HG03108 (cell line): ENCODE measurements around the gene PCGF3.
"Not testable (repeated sequence)": the region's sequence is repeated elsewhere in the genome, so short reads cannot be mapped to it uniquely, and the experiment has no call there.

Source experiments
- ATAC-seq: cut with Tn5 transposase; IDR thresholded peaks from one replicate; pipeline ENCODE4 v1.9.1; 2021; ENCODE audit warnings: moderate library complexity; ENCODE audit not compliant: unreplicated experiment

PCGF3 gene

GRCh38 chr4:762211-763190 lies 56.9 kb downstream of the PCGF3 start:
- ATAC-seq = no peak

GRCh38 chr4:763191-763810 lies 57.7 kb downstream of the PCGF3 start:
- ATAC-seq = no peak

- ATAC-seq = no peak
These were observed 58.3 kb downstream of the PCGF3 start for GRCh38 chr4:763922-764321.

- ATAC-seq = no peak
These were observed 59.0 kb downstream of the PCGF3 start for GRCh38 chr4:764405-765169.

- ATAC-seq = no peak
These were observed 60.5 kb downstream of the PCGF3 start for GRCh38 chr4:766152-766515.

GRCh38 chr4:766559-767283 lies 61.1 kb downstream of the PCGF3 start:
- ATAC-seq = no peak

GRCh38 chr4:768076-768475 lies 62.4 kb downstream of the PCGF3 start:
- no peak for ATAC-seq

- ATAC-seq = no peak
These were observed 63.4 kb downstream of the PCGF3 start for GRCh38 chr4:768995-769394.

GRCh38 chr4:769511-769910 lies 63.9 kb downstream of the PCGF3 start:
- no peak for ATAC-seq

GRCh38 chr4:770022-770421 lies 64.4 kb downstream of the PCGF3 start:
- no peak for ATAC-seq

- ATAC-seq = no peak
These were observed 65.8 kb downstream of the PCGF3 start for GRCh38 chr4:771464-771863.

- no peak for ATAC-seq
These were observed 66.5 kb downstream of the PCGF3 start for GRCh38 chr4:772118-772517.

- no peak for ATAC-seq
These were observed 67.1 kb downstream of the PCGF3 start for GRCh38 chr4:772776-773175.

- no peak for ATAC-seq
These were observed 67.6 kb downstream of the PCGF3 start for GRCh38 chr4:773214-773613.

GRCh38 chr4:774419-775092 lies 68.9 kb downstream of the PCGF3 start:
- ATAC-seq = not testable (repeated sequence)

- not testable (repeated sequence) for ATAC-seq
These were observed 69.9 kb downstream of the PCGF3 start for GRCh38 chr4:775485-775884.

- no peak for ATAC-seq
These were observed 71.3 kb downstream of the PCGF3 start for GRCh38 chr4:776743-777441.

GRCh38 chr4:777520-778262 lies 72.1 kb downstream of the PCGF3 start:
- ATAC-seq = no peak

GRCh38 chr4:779555-779954 lies 73.9 kb downstream of the PCGF3 start:
- no peak for ATAC-seq
